ENCODE results near the gene PPP6R3.

DNA sequence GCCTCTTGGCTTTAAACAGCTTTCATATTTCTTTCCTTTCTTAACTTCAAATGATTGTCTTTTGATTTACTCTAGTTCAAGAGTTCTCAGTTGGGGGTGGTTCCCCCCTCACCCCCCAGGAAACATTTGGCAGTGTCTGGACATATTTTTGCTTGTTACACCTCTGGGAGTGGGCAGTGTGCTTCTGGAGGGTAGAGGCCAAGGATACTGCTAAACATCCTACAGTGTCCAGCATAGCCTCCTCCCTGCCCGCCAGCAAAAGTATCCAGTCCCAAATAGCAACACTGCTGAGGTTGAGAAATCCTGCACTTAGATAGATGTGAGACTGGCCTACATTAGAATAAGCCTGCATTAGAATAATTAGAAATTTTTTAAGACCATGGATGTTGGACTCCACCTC lies 3.2 kb downstream of the PPP6R3 start:
- TF ChIP-seq, protein P1, sequence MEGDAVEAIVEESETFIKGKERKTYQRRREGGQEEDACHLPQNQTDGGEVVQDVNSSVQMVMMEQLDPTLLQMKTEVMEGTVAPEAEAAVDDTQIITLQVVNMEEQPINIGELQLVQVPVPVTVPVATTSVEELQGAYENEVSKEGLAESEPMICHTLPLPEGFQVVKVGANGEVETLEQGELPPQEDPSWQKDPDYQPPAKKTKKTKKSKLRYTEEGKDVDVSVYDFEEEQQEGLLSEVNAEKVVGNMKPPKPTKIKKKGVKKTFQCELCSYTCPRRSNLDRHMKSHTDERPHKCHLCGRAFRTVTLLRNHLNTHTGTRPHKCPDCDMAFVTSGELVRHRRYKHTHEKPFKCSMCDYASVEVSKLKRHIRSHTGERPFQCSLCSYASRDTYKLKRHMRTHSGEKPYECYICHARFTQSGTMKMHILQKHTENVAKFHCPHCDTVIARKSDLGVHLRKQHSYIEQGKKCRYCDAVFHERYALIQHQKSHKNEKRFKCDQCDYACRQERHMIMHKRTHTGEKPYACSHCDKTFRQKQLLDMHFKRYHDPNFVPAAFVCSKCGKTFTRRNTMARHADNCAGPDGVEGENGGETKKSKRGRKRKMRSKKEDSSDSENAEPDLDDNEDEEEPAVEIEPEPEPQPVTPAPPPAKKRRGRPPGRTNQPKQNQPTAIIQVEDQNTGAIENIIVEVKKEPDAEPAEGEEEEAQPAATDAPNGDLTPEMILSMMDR (IDR thresholded peaks at IDR 0.05), result no peak
- TF ChIP-seq POLR2A (IDR thresholded peaks at IDR 0.05), result no peak

All from stomach (tissue), 4 donors.